Lower leg skin (tissue), 3 donors: ENCODE results near the gene DCUN1D3.

Source experiments
- POLR2A ChIP-seq, 2 donors: fragments of 450-650 bp; IDR thresholded peaks; one replicate each; pipeline ENCODE4 v1.6.1; 2016 to 2017; ENCODE audit warnings: antibody characterized with exemption in 2 of 2, mild to moderate bottlenecking in 1 of 2, moderate library complexity in 1 of 2
- TF ChIP-seq, protein P1 (sequence below), 3 donors: fragments of 450-650 bp; IDR thresholded peaks; one replicate each; pipeline ENCODE4 v1.5.1; 2016; ENCODE audit warnings: antibody characterized with exemption in 3 of 3, mild to moderate bottlenecking in 3 of 3, moderate library complexity in 2 of 3

DNA sequence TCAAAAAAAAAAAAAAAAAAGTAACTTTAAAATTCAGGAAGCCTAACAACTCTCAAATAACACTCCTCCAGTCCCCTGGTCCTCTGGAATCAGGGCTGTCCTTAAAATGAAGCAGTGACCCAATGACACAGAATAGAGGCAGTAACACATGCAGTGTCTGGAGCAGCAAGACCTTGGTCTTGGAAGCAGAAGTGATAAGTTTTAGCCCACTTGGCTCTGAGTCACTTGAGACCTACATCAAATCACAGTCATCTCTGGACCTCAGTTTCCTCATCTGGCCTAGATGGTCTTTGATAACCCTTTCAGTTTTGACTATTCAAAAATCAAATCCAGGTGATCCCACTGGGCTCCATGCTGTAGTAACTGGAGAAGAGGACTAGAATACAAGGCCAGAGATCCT is 39.5 kb upstream of the DCUN1D3 start:
- TF ChIP-seq, protein P1, sequence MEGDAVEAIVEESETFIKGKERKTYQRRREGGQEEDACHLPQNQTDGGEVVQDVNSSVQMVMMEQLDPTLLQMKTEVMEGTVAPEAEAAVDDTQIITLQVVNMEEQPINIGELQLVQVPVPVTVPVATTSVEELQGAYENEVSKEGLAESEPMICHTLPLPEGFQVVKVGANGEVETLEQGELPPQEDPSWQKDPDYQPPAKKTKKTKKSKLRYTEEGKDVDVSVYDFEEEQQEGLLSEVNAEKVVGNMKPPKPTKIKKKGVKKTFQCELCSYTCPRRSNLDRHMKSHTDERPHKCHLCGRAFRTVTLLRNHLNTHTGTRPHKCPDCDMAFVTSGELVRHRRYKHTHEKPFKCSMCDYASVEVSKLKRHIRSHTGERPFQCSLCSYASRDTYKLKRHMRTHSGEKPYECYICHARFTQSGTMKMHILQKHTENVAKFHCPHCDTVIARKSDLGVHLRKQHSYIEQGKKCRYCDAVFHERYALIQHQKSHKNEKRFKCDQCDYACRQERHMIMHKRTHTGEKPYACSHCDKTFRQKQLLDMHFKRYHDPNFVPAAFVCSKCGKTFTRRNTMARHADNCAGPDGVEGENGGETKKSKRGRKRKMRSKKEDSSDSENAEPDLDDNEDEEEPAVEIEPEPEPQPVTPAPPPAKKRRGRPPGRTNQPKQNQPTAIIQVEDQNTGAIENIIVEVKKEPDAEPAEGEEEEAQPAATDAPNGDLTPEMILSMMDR (IDR thresholded peaks at IDR 0.05) = no peak
- TF ChIP-seq POLR2A (IDR thresholded peaks at IDR 0.05) = no peak
